GM21576 (cell line): Measurements from ENCODE around the gene SART3.

Source experiments
- ATAC-seq: cut with Tn5 transposase; IDR thresholded peaks from one replicate; pipeline ENCODE4 v1.9.1; 2021; ENCODE audit warnings: mild to moderate bottlenecking, moderate library complexity; ENCODE audit not compliant: unreplicated experiment

SART3 gene, protein sequence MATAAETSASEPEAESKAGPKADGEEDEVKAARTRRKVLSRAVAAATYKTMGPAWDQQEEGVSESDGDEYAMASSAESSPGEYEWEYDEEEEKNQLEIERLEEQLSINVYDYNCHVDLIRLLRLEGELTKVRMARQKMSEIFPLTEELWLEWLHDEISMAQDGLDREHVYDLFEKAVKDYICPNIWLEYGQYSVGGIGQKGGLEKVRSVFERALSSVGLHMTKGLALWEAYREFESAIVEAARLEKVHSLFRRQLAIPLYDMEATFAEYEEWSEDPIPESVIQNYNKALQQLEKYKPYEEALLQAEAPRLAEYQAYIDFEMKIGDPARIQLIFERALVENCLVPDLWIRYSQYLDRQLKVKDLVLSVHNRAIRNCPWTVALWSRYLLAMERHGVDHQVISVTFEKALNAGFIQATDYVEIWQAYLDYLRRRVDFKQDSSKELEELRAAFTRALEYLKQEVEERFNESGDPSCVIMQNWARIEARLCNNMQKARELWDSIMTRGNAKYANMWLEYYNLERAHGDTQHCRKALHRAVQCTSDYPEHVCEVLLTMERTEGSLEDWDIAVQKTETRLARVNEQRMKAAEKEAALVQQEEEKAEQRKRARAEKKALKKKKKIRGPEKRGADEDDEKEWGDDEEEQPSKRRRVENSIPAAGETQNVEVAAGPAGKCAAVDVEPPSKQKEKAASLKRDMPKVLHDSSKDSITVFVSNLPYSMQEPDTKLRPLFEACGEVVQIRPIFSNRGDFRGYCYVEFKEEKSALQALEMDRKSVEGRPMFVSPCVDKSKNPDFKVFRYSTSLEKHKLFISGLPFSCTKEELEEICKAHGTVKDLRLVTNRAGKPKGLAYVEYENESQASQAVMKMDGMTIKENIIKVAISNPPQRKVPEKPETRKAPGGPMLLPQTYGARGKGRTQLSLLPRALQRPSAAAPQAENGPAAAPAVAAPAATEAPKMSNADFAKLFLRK

DNA sequence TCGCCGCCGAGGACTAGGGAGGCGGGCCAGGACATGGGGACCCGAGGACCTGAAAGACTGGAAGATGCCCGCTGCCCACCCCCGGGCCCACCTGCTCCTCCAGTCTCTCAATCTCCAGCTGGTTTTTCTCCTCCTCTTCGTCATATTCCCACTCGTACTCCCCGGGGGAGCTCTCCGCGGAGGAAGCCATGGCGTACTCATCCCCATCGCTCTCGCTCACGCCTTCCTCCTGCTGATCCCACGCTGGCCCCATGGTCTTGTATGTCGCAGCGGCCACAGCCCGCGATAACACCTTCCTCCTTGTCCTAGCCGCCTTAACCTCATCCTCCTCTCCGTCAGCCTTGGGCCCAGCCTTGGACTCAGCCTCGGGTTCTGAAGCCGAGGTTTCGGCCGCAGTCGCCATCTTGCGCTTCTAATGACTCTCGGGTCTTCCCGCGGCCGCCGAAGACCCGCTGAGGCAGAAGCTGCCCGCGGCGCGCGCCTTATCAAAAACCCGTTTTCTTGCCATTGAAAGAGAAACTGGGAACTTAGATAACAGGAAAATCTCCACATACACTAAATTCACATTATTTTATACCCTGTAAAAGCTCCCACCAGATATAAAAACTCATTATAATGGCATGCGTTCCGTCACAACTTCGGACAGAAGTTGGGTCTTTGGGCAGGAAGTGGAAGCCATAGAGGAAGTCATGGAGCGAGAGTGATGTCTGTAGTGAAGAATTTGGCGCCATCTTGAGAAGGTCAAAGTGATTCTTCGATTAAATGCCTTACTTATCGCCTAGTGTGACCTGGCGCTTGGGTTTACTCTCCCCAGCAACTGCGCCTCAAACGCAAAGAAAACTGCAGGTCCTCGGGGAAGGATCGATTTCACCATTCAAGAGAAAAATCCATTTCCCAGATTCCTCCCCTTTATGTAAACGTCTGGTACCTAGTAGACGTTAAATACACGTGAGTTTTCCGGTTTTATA lies at the start of gene SART3:
TSS of gene SART3 (minus strand) at position 422 of the 968 bp plus-strand sequence. CDS start at position 403, 19 bp downstream.
- peak; percentile 33 for ATAC-seq

DNA sequence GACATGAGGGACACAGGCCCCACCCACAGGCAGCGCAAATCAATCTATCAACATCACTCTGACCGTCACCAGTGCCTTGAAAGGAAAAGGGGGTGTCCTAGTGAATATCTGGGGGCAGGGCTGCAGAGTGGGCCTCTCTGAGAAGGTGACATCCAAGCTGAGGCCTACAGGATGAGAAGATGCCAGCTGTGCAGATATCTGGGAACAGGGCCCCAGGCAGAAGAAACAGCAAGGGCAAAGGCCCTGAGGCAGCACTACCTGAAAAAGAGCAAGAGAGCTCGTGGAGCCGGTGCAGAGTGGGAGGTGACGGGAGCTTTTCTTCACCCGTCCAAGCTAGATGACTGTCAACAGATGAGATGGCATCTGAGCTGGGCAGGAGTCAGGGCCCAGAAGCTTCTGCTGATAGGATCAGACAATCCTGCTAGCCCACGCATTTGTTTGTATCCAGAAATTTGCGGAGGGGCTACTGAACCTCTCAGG lies 49.4 kb upstream of the SART3 start:
- ATAC-seq = no peak

DNA sequence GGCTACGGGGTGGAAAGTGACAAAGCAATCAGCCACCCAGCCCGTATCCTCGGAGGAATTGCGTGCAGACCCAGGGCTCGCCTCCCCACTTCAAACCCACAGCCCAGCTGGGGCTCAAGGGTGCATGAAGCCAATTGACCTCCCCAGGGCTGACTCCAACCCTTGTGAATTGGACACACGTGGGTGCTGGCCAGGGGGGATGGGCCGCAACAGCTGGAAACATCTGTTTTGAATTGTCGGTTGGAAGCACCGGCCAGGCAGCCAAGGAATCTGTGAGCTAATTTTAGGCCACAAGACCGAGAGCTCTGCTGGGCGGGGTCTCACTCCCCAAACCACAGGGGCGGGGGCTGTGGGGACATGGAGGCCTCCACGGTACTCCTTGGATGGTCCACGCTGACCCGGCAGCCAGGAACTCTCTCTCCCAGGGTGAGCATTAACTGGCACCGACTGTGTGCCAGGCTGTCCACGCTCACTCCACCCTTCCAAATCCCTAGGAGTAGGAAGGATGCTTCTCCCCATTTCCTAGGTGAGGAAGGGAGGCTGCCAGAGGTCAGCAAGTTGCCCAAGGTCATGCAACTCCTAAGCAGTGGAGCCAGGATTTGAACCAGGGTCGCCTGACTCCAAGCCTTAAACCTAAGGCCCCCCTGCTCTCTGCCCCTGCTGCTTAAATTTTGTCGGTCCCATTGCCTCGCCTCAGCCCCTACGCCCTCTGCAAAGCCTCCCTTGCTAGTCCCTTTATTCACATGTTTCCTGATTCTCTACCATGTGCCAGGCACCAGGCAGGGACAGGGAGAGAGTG lies 48.8 kb upstream of the SART3 start:
- ATAC-seq = no peak

DNA sequence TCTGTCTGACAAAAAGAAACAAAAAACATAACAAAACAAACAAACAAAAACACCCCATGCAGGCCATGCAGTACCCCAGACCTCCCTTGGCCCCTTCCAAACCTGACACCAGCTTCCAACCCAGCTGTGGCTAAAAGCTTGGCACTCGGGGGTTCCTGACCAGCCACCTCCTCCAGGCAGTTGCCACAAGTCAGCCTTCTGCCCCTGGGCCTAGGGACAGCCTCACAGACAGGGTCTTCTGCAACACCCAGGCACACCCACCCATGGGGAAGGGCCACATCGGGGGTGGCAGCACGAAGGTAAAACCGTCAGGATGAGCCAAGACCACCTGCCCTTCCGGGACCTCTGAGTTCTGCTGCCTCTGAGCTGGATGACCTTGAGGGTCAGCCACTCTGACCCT lies 47.6 kb upstream of the SART3 start:
- no peak for ATAC-seq

DNA sequence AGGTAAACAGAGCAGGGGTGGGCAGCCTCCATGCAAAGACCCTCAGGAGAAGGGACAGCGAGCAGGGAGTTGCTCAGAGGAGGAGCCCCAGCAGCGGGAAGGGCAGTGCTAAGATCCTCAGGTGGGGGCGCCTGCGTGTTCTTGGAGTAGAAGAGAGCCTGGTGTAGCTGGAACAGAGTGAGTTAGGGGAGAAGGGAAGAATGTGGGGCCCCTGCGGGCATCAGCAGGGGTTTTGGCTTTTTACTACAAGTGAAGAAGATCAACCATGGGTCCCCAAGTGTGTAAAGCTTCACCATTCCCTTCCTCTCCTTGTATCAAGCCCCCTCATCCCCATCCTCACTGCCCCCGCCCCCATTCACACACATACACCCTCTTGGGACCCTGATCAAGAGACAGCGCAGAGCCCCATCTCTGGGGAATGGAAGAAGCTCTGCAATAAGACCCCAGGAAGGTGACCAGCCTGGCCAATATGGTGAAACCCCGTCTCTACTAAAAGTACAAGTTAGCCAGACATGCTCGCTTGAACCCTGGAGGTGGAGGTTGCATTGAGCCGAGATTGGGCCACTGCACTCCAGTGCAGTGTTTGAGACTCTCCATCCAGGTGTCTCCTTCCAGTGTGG lies 47.1 kb upstream of the SART3 start:
- ATAC-seq = no peak

DNA sequence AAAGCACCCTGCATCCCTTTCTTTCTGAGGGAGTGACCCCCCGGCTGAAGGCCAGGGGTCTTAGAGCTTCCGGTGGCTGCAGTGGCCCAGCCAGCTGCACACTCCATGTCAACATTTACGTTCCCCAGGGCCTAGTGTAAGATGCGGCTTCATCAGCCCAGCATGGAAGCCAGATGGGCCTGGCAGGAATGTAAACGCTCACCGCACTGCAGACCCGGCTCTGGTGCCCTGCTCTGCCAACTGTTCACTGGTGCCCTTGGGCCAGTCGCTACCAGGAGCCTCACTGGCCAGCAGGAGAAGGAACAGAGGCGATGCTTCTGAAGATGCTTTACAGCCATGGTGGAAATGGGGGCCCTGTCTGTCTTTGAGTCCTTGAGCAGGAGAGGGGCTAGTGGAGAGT lies 45.5 kb upstream of the SART3 start:
- no peak for ATAC-seq

DNA sequence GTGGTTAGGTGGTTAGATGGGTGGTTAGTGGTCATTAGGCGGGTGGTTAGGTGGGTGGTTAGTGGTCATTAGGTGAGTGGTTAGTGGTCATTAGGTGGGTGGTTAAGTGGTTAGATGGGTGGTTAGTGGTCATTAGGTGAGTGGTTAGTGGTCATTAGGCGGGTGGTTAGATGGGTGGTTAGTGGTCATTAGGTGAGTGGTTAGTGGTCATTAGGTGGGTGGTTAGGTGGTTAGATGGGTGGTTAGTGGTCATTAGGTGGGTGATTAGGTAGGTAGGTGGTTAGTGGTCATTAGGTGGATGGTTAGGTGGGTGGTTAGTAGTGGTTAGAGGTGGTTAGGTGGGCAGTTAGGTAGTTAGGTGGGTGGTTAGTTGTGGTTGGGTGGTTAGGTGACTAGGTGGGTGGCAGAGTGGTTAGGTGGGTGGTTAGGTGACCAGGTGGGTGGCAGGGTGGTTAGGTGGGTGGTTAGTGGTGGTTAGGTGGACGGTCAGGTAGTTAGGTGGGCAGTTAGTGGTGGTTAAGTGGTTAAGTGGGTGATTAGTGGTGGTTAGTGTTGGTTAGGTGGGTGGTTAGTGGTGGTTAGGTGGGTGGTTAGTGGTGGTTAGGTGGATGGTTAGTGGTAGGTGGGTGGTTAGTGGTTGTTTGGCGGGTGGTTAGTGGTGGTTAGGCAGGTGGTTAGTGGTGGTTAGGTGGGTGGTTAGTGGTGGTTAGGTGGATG lies 44.9 kb upstream of the SART3 start:
- ATAC-seq = no peak

DNA sequence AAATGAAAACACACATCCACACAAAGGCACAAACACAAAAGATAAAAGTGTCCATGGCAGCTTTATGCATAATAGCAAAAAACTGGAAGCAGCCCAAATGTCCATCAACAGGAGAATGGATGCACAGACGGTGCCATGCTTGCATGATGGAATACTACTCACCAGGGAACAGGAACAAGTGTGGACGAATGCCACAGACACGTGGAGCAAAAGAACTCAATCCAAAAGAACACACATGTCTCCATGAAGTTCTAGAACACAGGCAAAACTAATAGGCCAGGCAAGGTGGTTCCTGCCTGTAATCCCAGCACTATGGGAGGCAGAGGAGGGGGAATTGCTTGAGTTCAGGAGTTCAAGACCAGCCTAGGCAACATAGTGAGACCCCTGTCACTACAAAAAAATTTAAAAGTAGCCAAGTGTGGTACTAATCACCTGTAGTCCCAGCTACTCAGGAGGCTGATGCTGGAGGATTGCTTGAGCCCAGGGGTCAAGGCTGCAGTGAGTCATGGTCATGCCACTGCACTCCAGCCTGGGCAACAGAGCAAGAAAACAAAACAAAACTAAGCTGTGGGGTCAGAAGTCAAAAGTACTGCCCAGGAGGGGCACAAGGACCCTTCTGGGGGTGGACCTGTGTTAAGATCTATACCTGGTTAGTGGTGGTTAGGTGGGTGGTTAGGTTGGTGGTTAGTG lies 44.2 kb upstream of the SART3 start:
- ATAC-seq = no peak

DNA sequence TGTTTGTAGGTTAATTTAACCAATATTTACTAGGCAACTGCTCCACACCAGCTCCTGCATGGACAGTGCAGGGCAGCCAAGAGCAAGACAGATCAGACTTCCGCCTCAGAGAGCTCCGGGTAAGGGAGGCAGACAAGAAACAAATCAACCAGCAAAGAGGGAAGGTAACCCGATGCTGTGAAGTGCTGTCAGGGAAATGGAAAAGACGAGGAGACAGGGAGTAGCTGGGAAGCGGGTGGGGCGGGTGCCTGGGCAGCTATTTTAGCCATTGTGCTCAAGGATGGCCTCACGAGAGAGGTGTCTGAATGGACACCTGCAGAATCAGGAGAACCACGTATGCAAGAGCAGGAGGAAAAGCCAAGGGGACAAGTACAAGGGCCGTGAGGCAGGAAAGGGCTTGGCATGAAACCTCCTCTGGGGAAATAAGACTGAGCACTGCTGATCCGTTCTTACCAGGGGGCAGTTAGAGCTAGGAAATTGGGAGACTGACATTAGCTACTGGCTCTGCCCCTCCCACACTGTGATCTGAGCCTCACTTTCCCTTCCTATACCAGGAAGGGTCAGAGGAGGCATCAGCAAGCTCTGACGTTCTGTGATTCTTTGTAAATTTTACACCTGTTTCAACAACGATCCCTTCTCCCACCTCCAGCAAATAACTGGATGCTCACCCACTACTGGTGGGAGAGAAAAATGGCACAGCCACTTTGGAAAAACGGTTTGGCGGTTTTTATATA lies 43.4 kb upstream of the SART3 start:
- ATAC-seq = no peak

DNA sequence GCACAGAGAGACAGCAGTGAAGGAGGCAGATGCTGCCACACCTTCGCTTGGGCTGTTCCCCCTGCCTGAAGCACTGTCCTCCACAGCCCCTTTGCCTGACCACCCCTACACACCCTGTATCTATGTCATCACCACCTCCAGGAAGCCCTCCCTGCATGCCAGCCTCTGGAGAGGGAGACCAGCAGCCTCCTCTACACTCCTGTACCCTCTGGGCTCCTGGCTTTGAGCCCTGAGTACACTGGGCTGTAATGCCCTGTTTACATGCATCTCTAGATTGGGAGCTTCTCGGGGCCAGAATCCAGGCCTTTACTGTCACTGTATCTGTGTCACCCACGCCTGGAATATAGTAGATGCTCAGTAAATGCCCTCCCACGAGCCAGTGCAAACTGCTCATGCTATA lies 42.8 kb upstream of the SART3 start:
- no peak for ATAC-seq

DNA sequence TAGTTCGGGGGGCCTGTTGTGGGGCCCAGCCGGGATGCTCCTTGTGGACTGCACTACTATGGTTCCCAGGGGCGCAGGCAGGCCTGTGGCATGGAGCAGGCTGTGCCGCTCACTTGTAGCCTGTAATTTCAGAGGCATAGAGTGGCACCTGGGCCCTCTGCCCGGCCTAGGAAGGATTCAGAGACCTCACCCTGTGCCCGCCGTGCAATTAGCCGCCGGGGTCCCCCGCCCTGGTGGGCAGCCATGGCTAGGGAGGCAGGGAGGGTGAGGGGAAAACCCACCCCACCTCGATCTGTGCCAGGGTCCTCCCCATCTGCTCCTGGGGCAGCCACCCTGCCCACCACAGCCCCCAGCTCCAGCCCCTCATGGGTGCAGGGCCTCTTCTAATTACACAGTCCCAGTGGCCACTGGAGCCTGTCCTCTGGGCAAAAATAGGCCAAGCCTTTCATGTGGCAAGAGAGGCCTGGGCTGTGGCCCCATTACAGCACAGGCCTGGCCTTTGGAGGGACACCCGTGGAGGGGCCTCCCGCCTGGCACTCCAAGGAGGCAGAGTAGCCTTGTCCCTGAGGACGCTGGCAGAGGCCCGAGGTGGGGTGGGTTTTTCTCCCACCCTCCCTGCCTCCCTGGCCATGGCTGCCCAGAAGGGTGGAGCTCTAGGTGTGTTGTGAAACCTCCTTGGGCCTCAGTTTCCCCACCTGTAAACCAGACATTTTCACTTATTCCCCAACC lies 42.2 kb upstream of the SART3 start:
- ATAC-seq = no peak

DNA sequence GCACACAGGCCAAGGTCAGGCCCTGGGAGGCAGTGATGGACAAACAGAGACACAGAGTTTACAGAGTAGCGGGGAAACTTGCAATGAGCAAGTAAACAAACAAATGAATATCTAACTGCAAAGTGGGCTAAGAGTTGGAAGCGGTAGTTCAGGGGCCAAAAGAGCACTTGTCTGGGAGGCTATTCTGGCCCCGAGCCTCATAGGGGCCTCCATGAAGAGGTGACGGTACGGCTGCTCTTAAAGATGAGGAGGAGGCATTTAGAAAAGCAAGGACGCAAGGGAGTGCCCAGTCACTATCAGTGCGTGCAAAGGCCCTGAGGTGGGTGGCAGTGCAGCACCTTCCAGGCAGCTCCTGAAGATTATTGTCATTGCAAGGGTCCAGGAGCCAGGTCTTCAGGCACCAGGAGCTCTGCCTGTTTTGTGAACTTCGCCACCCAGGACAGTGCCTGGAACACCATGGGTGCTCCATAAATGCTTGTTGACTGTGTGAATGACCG lies 41.3 kb upstream of the SART3 start:
- ATAC-seq = no peak

DNA sequence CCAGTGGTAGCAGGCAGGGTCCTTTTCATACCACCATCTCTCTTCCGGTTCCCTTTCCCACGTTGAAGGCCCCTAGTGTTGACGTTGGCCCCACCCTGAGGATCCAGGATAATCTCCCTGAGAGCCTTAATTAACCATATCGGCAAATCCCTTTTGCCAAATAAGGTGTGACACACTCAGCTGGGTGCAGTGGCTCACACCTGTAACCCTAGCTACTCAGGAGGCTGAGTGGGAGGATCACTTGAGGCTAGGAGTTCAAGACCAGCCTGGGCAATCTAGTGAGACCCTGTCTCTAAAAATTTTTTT lies 39.7 kb upstream of the SART3 start:
- no peak for ATAC-seq

DNA sequence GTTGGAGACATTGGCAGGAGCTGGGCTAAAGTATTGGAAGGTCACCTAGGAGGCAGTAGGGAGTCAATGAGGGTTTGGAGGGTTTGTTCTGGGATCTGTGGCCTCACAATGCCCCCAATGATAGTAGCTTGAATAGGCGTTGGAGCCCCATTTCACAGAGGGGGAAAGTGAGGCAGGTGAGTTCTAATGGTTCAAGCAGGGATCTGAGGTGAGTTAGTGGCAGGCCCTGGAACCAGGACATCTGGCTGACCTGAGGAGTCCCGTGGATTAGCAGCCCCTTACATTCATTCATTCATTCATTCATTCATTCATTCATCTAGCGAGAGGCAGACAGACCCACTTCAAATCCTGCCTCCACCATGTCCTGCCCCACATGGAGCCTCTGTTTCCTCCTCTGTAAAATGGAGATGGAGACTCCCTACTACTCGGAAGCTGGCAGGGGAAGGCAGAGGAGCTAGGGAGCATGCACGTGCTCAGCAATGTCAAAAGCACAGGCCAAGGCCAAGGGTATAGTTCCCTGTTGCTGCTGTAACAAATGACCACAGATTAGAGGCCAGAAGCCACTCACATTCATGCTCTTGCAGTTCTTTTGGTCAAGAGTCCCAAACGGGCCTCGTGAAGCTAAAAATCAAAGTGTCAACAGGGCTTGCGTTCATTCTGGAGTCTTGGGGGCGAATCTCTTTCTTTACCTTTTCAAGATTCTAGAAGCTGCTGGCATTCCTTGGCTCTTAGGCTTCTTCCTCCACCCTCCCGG lies 39.2 kb upstream of the SART3 start:
- no peak for ATAC-seq

DNA sequence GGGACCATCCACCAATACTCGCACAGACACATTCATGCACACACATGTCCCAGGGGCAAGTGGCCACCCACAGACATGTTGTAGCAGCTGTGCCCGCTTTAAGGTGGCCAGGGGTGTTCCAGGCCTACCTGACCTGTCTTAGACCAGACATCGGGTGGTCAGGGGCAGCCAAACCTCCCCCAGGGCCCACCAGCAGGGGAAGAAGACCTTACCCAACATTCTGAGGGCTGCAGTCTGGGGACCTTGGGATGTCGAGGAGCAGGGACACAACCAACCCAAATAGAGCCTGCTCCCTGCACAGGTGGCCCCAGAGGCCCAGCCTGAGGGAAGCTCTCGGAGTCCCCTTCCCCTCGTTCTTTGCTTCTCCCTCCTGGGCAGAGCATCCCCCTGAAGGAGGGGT lies 38.6 kb upstream of the SART3 start:
- no peak for ATAC-seq
